Activated CD8-positive, alpha-beta T cell treated with anti-CD3 and anti-CD28 coated beads for 36 hours (primary cell): Measurements from ENCODE around the gene ZNF438. TPM values are rescaled to one million over a fixed set of nuclear protein-coding genes. Genes with fewer than 3 reads are reported as not detected.

Experiments used
- ATAC-seq: fragments of 200-7000 bp; cut with Tn5 transposase; one replicate; pipeline ENCODE4 v1.10.0; 2021; ENCODE audit warnings: mild to moderate bottlenecking, moderate library complexity
- CTCF ChIA-PET: fragments of 350-600 bp; sonication (Branson Sonifier 250); formaldehyde crosslinking; loops from one replicate; lab custom pipeline; 2021; ENCODE audit warnings: antibody characterized with exemption; lab: Charles Lee
- POLR2A ChIA-PET: fragments of 350-600 bp; sonication (Branson Sonifier 250); formaldehyde crosslinking; loops from one replicate; lab custom pipeline; 2021; ENCODE audit warnings: antibody characterized with exemption; lab: Charles Lee
- DNase-seq: peaks from one replicate; pipeline ENCODE4 v3.0.0-alpha.2; 2020
- H3K27ac Mint-ChIP-seq: one replicate; pipeline ENCODE4 v1.8.0; 2021; ENCODE audit warnings: mild to moderate bottlenecking, mixed read lengths
- H3K27me3 Mint-ChIP-seq: one replicate; pipeline ENCODE4 v1.8.0; 2021; ENCODE audit warnings: mixed read lengths
- H3K36me3 Mint-ChIP-seq: one replicate; pipeline ENCODE4 v1.8.0; 2021; ENCODE audit warnings: low read depth, mixed read lengths
- H3K4me1 Mint-ChIP-seq: one replicate; pipeline ENCODE4 v1.8.0; 2021; ENCODE audit warnings: low read depth, mixed read lengths
- H3K4me3 Mint-ChIP-seq: one replicate; pipeline ENCODE4 v1.8.0; 2021; ENCODE audit warnings: mild to moderate bottlenecking, moderate library complexity, mixed read lengths
- H3K9me3 Mint-ChIP-seq: one replicate; pipeline ENCODE4 v1.8.0; 2021; ENCODE audit warnings: mixed read lengths
- CTCF ChIP-seq: fragments of 200-600 bp; IDR thresholded peaks from one replicate; pipeline ENCODE4 v1.8.0; 2022; ENCODE audit warnings: antibody characterized with exemption, mild to moderate bottlenecking
- intact Hi-C: fragments of 100-400 bp; cut with micrococcal nuclease; formaldehyde crosslinking; loops from one replicate; pipeline ENCODE4 v1.10.0; 2022
- total RNA-seq, 2 experiments: library from RNA; stranded (reverse); gene quantifications; one replicate each; pipeline ENCODE4 v1.2.3, GENCODE V29; 2021

The ZNF438 gene
- total RNA-seq, 2 experiments from 2014 or later: 3.0 to 3.9 TPM

- no peak for TF ChIP-seq CTCF
- CTCF ChIA-PET: no interaction called here
- Mint-ChIP-seq H3K36me3 (no peaks in the 10 kb centered on the region), H3K4me1 (no peaks in the 10 kb centered on the region), H3K9me3 (no peaks in the 10 kb centered on the region), H3K4me3 (no peak overlapping the region), H3K27ac (no peak overlapping the region), H3K27me3 (peaks cover 3% of the 10 kb centered on the region)
- no peak for DNase-seq
- POLR2A ChIA-PET: no interaction called here
- intact Hi-C loops: no loop called here
- no peak for ATAC-seq
These were observed 204.0 kb downstream of the ZNF438 start for GRCh38 chr10:30827531-30828120.

GRCh38 chr10:30826679-30827078, 205.0 kb downstream of the ZNF438 start:
- Mint-ChIP-seq H3K36me3 (no peaks in the 10 kb centered on the region), H3K27me3 (peaks cover 3% of the 10 kb centered on the region), H3K9me3 (no peaks in the 10 kb centered on the region), H3K27ac (no peak overlapping the region), H3K4me1 (no peaks in the 10 kb centered on the region), H3K4me3 (no peak overlapping the region)
- ATAC-seq (no peak), DNase-seq (no peak)
- ChIA-PET POLR2A (no interaction called here), CTCF (no interaction called here)
- TF ChIP-seq CTCF: no peak
- intact Hi-C loops: no loop called here

- H3K4me1 Mint-ChIP-seq: no peaks in the 10 kb centered on the region
- POLR2A ChIA-PET: no interaction called here
- H3K36me3 Mint-ChIP-seq: no peaks in the 10 kb centered on the region
- no peak for ATAC-seq
- no peak overlapping the region for H3K4me3 Mint-ChIP-seq
- intact Hi-C loops: no loop called here
- no peak overlapping the region for H3K27ac Mint-ChIP-seq
- peaks cover 3% of the 10 kb centered on the region for H3K27me3 Mint-ChIP-seq
- CTCF ChIA-PET: no interaction called here
- TF ChIP-seq CTCF: no peak
- no peak for DNase-seq
- H3K9me3 Mint-ChIP-seq: no peaks in the 10 kb centered on the region
These were observed 206.2 kb downstream of the ZNF438 start for GRCh38 chr10:30825495-30825894.

- Mint-ChIP-seq H3K4me3 (no peak overlapping the region), H3K9me3 (no peaks in the 10 kb centered on the region), H3K27ac (no peak overlapping the region), H3K36me3 (no peaks in the 10 kb centered on the region), H3K27me3 (peaks cover 3% of the 10 kb centered on the region), H3K4me1 (peaks cover 2% of the 10 kb centered on the region)
- ChIA-PET POLR2A (no interaction called here), CTCF (interaction anchor here (1.4 kb wide), 1 partner anchor 50 kb away, joined by 4 read pairs; no protein-coding TSS in a partner anchor)
- TF ChIP-seq CTCF: no peak
- ATAC-seq (no peak), DNase-seq (no peak)
- intact Hi-C loops: no loop called here
These were observed 206.6 kb downstream of the ZNF438 start for GRCh38 chr10:30825022-30825421.

GRCh38 chr10:30823651-30824050, 208.0 kb downstream of the ZNF438 start:
- no peak for DNase-seq
- no peak for TF ChIP-seq CTCF
- H3K9me3 Mint-ChIP-seq: no peaks in the 10 kb centered on the region
- ChIA-PET POLR2A (interaction anchor here (1.3 kb wide), 1 partner anchor 13 kb away, joined by 3 read pairs; no protein-coding TSS in a partner anchor), CTCF (interaction anchor here (1.4 kb wide), 1 partner anchor 51 kb away, joined by 4 read pairs; no protein-coding TSS in a partner anchor)
- H3K4me3 Mint-ChIP-seq: no peak overlapping the region
- H3K27me3 Mint-ChIP-seq: peaks cover 3% of the 10 kb centered on the region
- no peak overlapping the region for H3K27ac Mint-ChIP-seq
- H3K4me1 Mint-ChIP-seq: peaks cover 2% of the 10 kb centered on the region
- ATAC-seq: no peak
- intact Hi-C loops: no loop called here
- no peaks in the 10 kb centered on the region for H3K36me3 Mint-ChIP-seq
